Naive B cell (primary cell): Measurements from ENCODE around the gene CAPN14. TPM values are rescaled to one million over a fixed set of nuclear protein-coding genes. Genes with fewer than 3 reads are reported as not detected.

Experiments used
- ATAC-seq, 2 donors: fragments of 150-1000 bp; cut with Tn5 transposase; 2 replicates each; pipeline ENCODE4 v1.10.0; 2021; ENCODE audit warnings: low read depth in 2 of 2, mild to moderate bottlenecking in 2 of 2, moderate library complexity in 2 of 2
- DNase-seq: peaks from one replicate; pipeline ENCODE4 v3.0.0; 2022
- H3K27ac Mint-ChIP-seq, 6 donors: one replicate each; pipeline ENCODE4 v1.8.0; 2020 to 2022; ENCODE audit warnings: mild to moderate bottlenecking in 6 of 6, mixed read lengths in 6 of 6, moderate library complexity in 5 of 6, inconsistent platforms in 2 of 6
- H3K27me3 Mint-ChIP-seq, 3 donors: one replicate each; pipeline ENCODE4 v1.8.0; 2021 to 2022; ENCODE audit warnings: mixed read lengths in 3 of 3, mild to moderate bottlenecking in 1 of 3
- H3K36me3 Mint-ChIP-seq, 2 donors: one replicate each; pipeline ENCODE4 v1.8.0; 2020 to 2022; ENCODE audit warnings: mixed read lengths in 2 of 2, inconsistent platforms in 1 of 2, mild to moderate bottlenecking in 1 of 2
- H3K4me1 Mint-ChIP-seq, 3 donors: one replicate each; pipeline ENCODE4 v1.8.0; 2020 to 2022; ENCODE audit warnings: mixed read lengths in 3 of 3, inconsistent platforms in 1 of 3, mild to moderate bottlenecking in 1 of 3, moderate library complexity in 1 of 3
- H3K4me3 Mint-ChIP-seq, 8 donors: one replicate each; pipeline ENCODE4 v1.8.0; 2020 to 2022; ENCODE audit warnings: mild to moderate bottlenecking in 8 of 8, mixed read lengths in 8 of 8, moderate library complexity in 8 of 8, inconsistent platforms in 2 of 8
- H3K9me3 Mint-ChIP-seq, 7 donors: one replicate each; pipeline ENCODE4 v1.8.0; 2020 to 2022; ENCODE audit warnings: mixed read lengths in 7 of 7, mild to moderate bottlenecking in 5 of 7, inconsistent platforms in 2 of 7, moderate library complexity in 1 of 7
- polyA plus RNA-seq, 6 donors: library from polyadenylated mRNA; unstranded; fragments of 300-500 nt; fragmentation: Illumina TruSeq; gene quantifications; one replicate each; pipeline ENCODE4 v1.2.3, GENCODE V29; 2021; ENCODE audit warnings: low read depth in 6 of 6

The CAPN14 gene
- polyA plus RNA-seq, 6 donors from 2014 or later: 0.30 to 1.3 (median 1.1) TPM; not detected in 1

GRCh38 chr2:31161637-31162036, 55.7 kb downstream of the CAPN14 start:
- peaks cover 8 to 13% (median 11%) of the 10 kb centered on the region in 3 donors for H3K4me1 Mint-ChIP-seq
- no peak overlapping the region for H3K4me3 Mint-ChIP-seq
- peaks cover 0 to 5% of the 10 kb centered on the region in 2 donors for H3K36me3 Mint-ChIP-seq
- H3K9me3 Mint-ChIP-seq: no peaks in the 10 kb centered on the region
- H3K27me3 Mint-ChIP-seq: peaks cover 0 to 6% (median 0%) of the 10 kb centered on the region in 3 donors
- DNase-seq (no peak), ATAC-seq (no peak)
- H3K27ac Mint-ChIP-seq: no peak overlapping the region

GRCh38 chr2:31151501-31151900, 65.8 kb downstream of the CAPN14 start:
- no peaks in the 10 kb centered on the region for H3K36me3 Mint-ChIP-seq
- H3K4me3 Mint-ChIP-seq: peak overlapping the region in 1 of 8 donors; percentile 58
- H3K4me1 Mint-ChIP-seq: peaks cover 0 to 6% (median 4%) of the 10 kb centered on the region in 3 donors
- DNase-seq (no peak), ATAC-seq (no peak)
- no peak overlapping the region for H3K27ac Mint-ChIP-seq
- H3K9me3 Mint-ChIP-seq: peaks cover 0 to 17% (median 8%) of the 10 kb centered on the region in 7 donors
- H3K27me3 Mint-ChIP-seq: no peaks in the 10 kb centered on the region

- H3K4me3 Mint-ChIP-seq: no peak overlapping the region
- peaks cover 0 to 6% (median 4%) of the 10 kb centered on the region in 3 donors for H3K4me1 Mint-ChIP-seq
- no peaks in the 10 kb centered on the region for H3K27me3 Mint-ChIP-seq
- ATAC-seq (peak; percentile 65 to 76), DNase-seq (no peak)
- H3K9me3 Mint-ChIP-seq: peaks cover 0 to 17% (median 8%) of the 10 kb centered on the region in 7 donors
- H3K36me3 Mint-ChIP-seq: no peaks in the 10 kb centered on the region
- peak overlapping the region in 3 of 6 donors; percentile 27 to 84 (median 30) for H3K27ac Mint-ChIP-seq
Measured at GRCh38 chr2:31150120-31150670, 67.1 kb downstream of the CAPN14 start.

GRCh38 chr2:31148514-31148913, 68.8 kb downstream of the CAPN14 start:
- Mint-ChIP-seq H3K9me3 (peaks cover 0 to 17% (median 8%) of the 10 kb centered on the region in 7 donors), H3K36me3 (peaks cover 0 to 4% of the 10 kb centered on the region in 2 donors), H3K27me3 (no peaks in the 10 kb centered on the region), H3K4me1 (peaks cover 0 to 6% (median 4%) of the 10 kb centered on the region in 3 donors), H3K4me3 (peak overlapping the region in 1 of 8 donors; percentile 61), H3K27ac (peak overlapping the region in 1 of 6 donors; percentile 75)
- DNase-seq: no peak
- no peak for ATAC-seq

GRCh38 chr2:31147645-31148044, 69.7 kb downstream of the CAPN14 start:
- no peaks in the 10 kb centered on the region for H3K4me1 Mint-ChIP-seq
- peaks cover 0 to 4% of the 10 kb centered on the region in 2 donors for H3K36me3 Mint-ChIP-seq
- ATAC-seq: no peak
- no peak for DNase-seq
- no peak overlapping the region for H3K27ac Mint-ChIP-seq
- H3K4me3 Mint-ChIP-seq: no peak overlapping the region
- no peaks in the 10 kb centered on the region for H3K27me3 Mint-ChIP-seq
- peaks cover 0 to 17% (median 8%) of the 10 kb centered on the region in 7 donors for H3K9me3 Mint-ChIP-seq

- DNase-seq (no peak), ATAC-seq (no peak)
- peaks cover under 1 to 4% (median under 1%) of the 10 kb centered on the region in 3 donors for H3K27me3 Mint-ChIP-seq
- peaks cover under 1 to 7% (median 1%) of the 10 kb centered on the region in 3 donors for H3K4me1 Mint-ChIP-seq
- H3K27ac Mint-ChIP-seq: no peak overlapping the region
- no peaks in the 10 kb centered on the region for H3K9me3 Mint-ChIP-seq
- H3K36me3 Mint-ChIP-seq: peaks cover 0 to 4% of the 10 kb centered on the region in 2 donors
- H3K4me3 Mint-ChIP-seq: peak overlapping the region in 1 of 8 donors; percentile 8
Measured at GRCh38 chr2:31142110-31142509, 75.2 kb downstream of the CAPN14 start.

- DNase-seq: no peak
- Mint-ChIP-seq H3K27me3 (peaks cover 6 to 10% (median 6%) of the 10 kb centered on the region in 3 donors), H3K4me1 (peaks cover 6 to 12% (median 7%) of the 10 kb centered on the region in 3 donors), H3K4me3 (peak overlapping the region in 1 of 8 donors; percentile 8), H3K27ac (peak overlapping the region in 1 of 6 donors; percentile 9), H3K9me3 (no peaks in the 10 kb centered on the region), H3K36me3 (peaks cover 0 to 4% of the 10 kb centered on the region in 2 donors)
- no peak for ATAC-seq
Measured at GRCh38 chr2:31141443-31142085, 75.8 kb downstream of the CAPN14 start.

- ATAC-seq (no peak), DNase-seq (no peak)
- peaks cover 10 to 18% (median 10%) of the 10 kb centered on the region in 3 donors for H3K4me1 Mint-ChIP-seq
- peaks cover 0 to 4% of the 10 kb centered on the region in 2 donors for H3K36me3 Mint-ChIP-seq
- peaks cover 6 to 20% (median 12%) of the 10 kb centered on the region in 3 donors for H3K27me3 Mint-ChIP-seq
- H3K4me3 Mint-ChIP-seq: peak overlapping the region in 2 of 8 donors; percentile 51 to 76
- no peaks in the 10 kb centered on the region for H3K9me3 Mint-ChIP-seq
- H3K27ac Mint-ChIP-seq: no peak overlapping the region
Measured at GRCh38 chr2:31140151-31140550, 77.2 kb downstream of the CAPN14 start.

- H3K36me3 Mint-ChIP-seq: peaks cover 0 to 1% of the 10 kb centered on the region in 2 donors
- peak overlapping the region in 6 of 8 donors; percentile 8 to 80 (median 69) for H3K4me3 Mint-ChIP-seq
- peaks cover 10 to 18% (median 10%) of the 10 kb centered on the region in 3 donors for H3K4me1 Mint-ChIP-seq
- ATAC-seq (no peak), DNase-seq (no peak)
- no peaks in the 10 kb centered on the region for H3K9me3 Mint-ChIP-seq
- peaks cover 6 to 20% (median 13%) of the 10 kb centered on the region in 3 donors for H3K27me3 Mint-ChIP-seq
- H3K27ac Mint-ChIP-seq: peak overlapping the region in 1 of 6 donors; percentile 29
Measured at GRCh38 chr2:31139671-31140070, 77.6 kb downstream of the CAPN14 start.

- Mint-ChIP-seq H3K27ac (peak within 1 kb of the TSS in 3 of 6 donors; percentile 12 to 75 (median 72)), H3K27me3 (peaks cover 6 to 20% (median 19%) of the 10 kb centered on the region in 3 donors), H3K36me3 (no peaks in the 10 kb centered on the region), H3K4me1 (peaks cover 10 to 18% (median 10%) of the 10 kb centered on the region in 3 donors), H3K4me3 (peak within 1 kb of the TSS; percentile 85 to 94 (median 88)), H3K9me3 (no peaks in the 10 kb centered on the region)
- DNase-seq (peak; percentile 72), ATAC-seq (peak; percentile 79 to 80)
Measured at GRCh38 chr2:31138037-31138962, 79.0 kb downstream of the CAPN14 start, which contains the start of gene GALNT14. Gene GALNT14 (minus strand): TSS chr2:31138440. CDS start chr2:31138086, 354 bp downstream.

- H3K9me3 Mint-ChIP-seq: no peaks in the 10 kb centered on the region
- peaks cover 6 to 20% (median 19%) of the 10 kb centered on the region in 3 donors for H3K27me3 Mint-ChIP-seq
- H3K36me3 Mint-ChIP-seq: no peaks in the 10 kb centered on the region
- H3K4me3 Mint-ChIP-seq: peak overlapping the region; percentile 85 to 94 (median 88)
- peaks cover 10 to 18% (median 10%) of the 10 kb centered on the region in 3 donors for H3K4me1 Mint-ChIP-seq
- ATAC-seq: peak in 1 of 2 donors; percentile 16
- H3K27ac Mint-ChIP-seq: peak overlapping the region in 5 of 6 donors; percentile 49 to 93 (median 74)
- DNase-seq: peak; percentile 7
Measured at GRCh38 chr2:31137211-31138036, 79.9 kb downstream of the CAPN14 start.

- H3K4me1 Mint-ChIP-seq: peaks cover 10 to 18% (median 10%) of the 10 kb centered on the region in 3 donors
- H3K27ac Mint-ChIP-seq: peak overlapping the region in 5 of 6 donors; percentile 11 to 93 (median 74)
- H3K27me3 Mint-ChIP-seq: peaks cover 6 to 20% (median 19%) of the 10 kb centered on the region in 3 donors
- no peaks in the 10 kb centered on the region for H3K9me3 Mint-ChIP-seq
- peak; percentile 37 for DNase-seq
- H3K36me3 Mint-ChIP-seq: no peaks in the 10 kb centered on the region
- ATAC-seq: no peak
- peak overlapping the region; percentile 85 to 94 (median 88) for H3K4me3 Mint-ChIP-seq
Measured at GRCh38 chr2:31136732-31137131, 80.6 kb downstream of the CAPN14 start.
